Loucy (cell line): ENCODE results near the gene CNTNAP4.

Source experiments
- H2AFZ ChIP-seq: fragments of 200-600 bp; sonication (generic); 2 replicates; pipeline ENCODE4 v1.6.0; 2016; ENCODE audit warnings: antibody characterized with exemption, mild to moderate bottlenecking, low read length, moderate library complexity
- H3F3A ChIP-seq: fragments of 200-600 bp; 2 replicates; pipeline ENCODE4 v1.6.0; 2016; ENCODE audit warnings: antibody characterized with exemption, low read depth, mild to moderate bottlenecking
- H3K27me3 ChIP-seq: fragments of 200-600 bp; sonication (generic); 2 replicates; pipeline ENCODE4 v1.6.1; 2014; ENCODE audit warnings: low read length, mild to moderate bottlenecking; ENCODE audit not compliant: insufficient read depth, poor library complexity, severe bottlenecking
- H3K36me3 ChIP-seq: fragments of 200-600 bp; sonication (generic); 2 replicates; pipeline ENCODE4 v1.6.1; 2016; ENCODE audit warnings: low read length; ENCODE audit not compliant: insufficient read depth
- H3K4me1 ChIP-seq: fragments of 200-600 bp; sonication (generic); 2 replicates; pipeline ENCODE4 v1.5.1; 2014; ENCODE audit warnings: low read length, mild to moderate bottlenecking; ENCODE audit not compliant: insufficient read depth, poor library complexity, severe bottlenecking
- H3K4me2 ChIP-seq: fragments of 200-600 bp; sonication (generic); 2 replicates; pipeline ENCODE4 v1.6.0; 2014; ENCODE audit warnings: antibody characterized with exemption, low read length, low read depth, mild to moderate bottlenecking; ENCODE audit not compliant: poor library complexity, severe bottlenecking
- H3K4me3 ChIP-seq: fragments of 200-600 bp; sonication (generic); 2 replicates; pipeline ENCODE4 v1.5.1; 2014; ENCODE audit warnings: low read length, mild to moderate bottlenecking, mixed read lengths; ENCODE audit not compliant: poor library complexity, severe bottlenecking
- H3K79me2 ChIP-seq: fragments of 200-600 bp; sonication (generic); 2 replicates; pipeline ENCODE4 v1.6.1; 2014; ENCODE audit warnings: low read length; ENCODE audit not compliant: insufficient read depth
- H3K9ac ChIP-seq: fragments of 200-600 bp; sonication (generic); 2 replicates; pipeline ENCODE4 v1.6.0; 2014; ENCODE audit warnings: mild to moderate bottlenecking, low read depth, low read length, moderate library complexity; ENCODE audit not compliant: poor library complexity, severe bottlenecking
- H3K9me2 ChIP-seq: fragments of 200-600 bp; sonication (generic); replicated peaks from 2 replicates; pipeline ENCODE4 v1.6.1; 2016; ENCODE audit warnings: low read depth, low read length, mixed read lengths
- H3K9me3 ChIP-seq: fragments of 200-600 bp; sonication (generic); 2 replicates; pipeline ENCODE4 v1.6.1; 2014; ENCODE audit warnings: mild to moderate bottlenecking, antibody characterized with exemption, low read length, low read depth; ENCODE audit not compliant: insufficient read depth
- H4K20me1 ChIP-seq: fragments of 200-600 bp; sonication (generic); 2 replicates; pipeline ENCODE4 v1.6.0; 2014; ENCODE audit warnings: antibody characterized with exemption, low read length, mild to moderate bottlenecking; ENCODE audit not compliant: insufficient read depth, poor library complexity, severe bottlenecking
- CTCF ChIP-seq: fragments of 200-600 bp; sonication (generic); conservative IDR thresholded peaks from 2 replicates; pipeline ENCODE4 v1.5.1; 2014; ENCODE audit warnings: mild to moderate bottlenecking, antibody characterized with exemption, low read length
- EZH2phosphoT487 ChIP-seq: fragments of 200-600 bp; IDR thresholded peaks from 2 replicates; pipeline ENCODE4 v1.6.1; 2018; ENCODE audit warnings: antibody characterized with exemption, mild to moderate bottlenecking, moderate library complexity, borderline replicate concordance

CNTNAP4 gene

GRCh38 chr16:76484020-76484419 lies 206.8 kb downstream of the CNTNAP4 start:
- H3K9ac ChIP-seq, result no peak overlapping the region
- H3K4me2 ChIP-seq, result no peak overlapping the region
- TF ChIP-seq CTCF (no peak), EZH2phosphoT487 (no peak)
- H3K4me3 ChIP-seq, result no peak overlapping the region
- no peaks in the 10 kb centered on the region for H3K4me1 ChIP-seq
- no peaks in the 10 kb centered on the region for H3K79me2 ChIP-seq
- H2AFZ ChIP-seq, result no peak overlapping the region
- H3K9me2 ChIP-seq, result no peaks in the 10 kb centered on the region
- no peaks in the 10 kb centered on the region for H3K9me3 ChIP-seq
- no peaks in the 10 kb centered on the region for H3F3A ChIP-seq
- H3K36me3 ChIP-seq, result no peaks in the 10 kb centered on the region
- H3K27me3 ChIP-seq, result no peaks in the 10 kb centered on the region
- H4K20me1 ChIP-seq, result no peaks in the 10 kb centered on the region

GRCh38 chr16:76486740-76487139 lies 209.5 kb downstream of the CNTNAP4 start:
- Histone ChIP-seq H3K4me2 (no peak overlapping the region), H2AFZ (no peak overlapping the region), H3K79me2 (no peaks in the 10 kb centered on the region), H3K4me3 (no peak overlapping the region), H3K9me3 (no peaks in the 10 kb centered on the region), H3K9me2 (no peaks in the 10 kb centered on the region), H3K9ac (no peak overlapping the region), H3K36me3 (no peaks in the 10 kb centered on the region), H3K4me1 (no peaks in the 10 kb centered on the region), H3F3A (no peaks in the 10 kb centered on the region), H4K20me1 (no peaks in the 10 kb centered on the region), H3K27me3 (no peaks in the 10 kb centered on the region)
- TF ChIP-seq EZH2phosphoT487 (no peak), CTCF (no peak)

GRCh38 chr16:76487411-76488064 lies 210.3 kb downstream of the CNTNAP4 start:
- Histone ChIP-seq H4K20me1 (no peaks in the 10 kb centered on the region), H3K4me3 (no peak overlapping the region), H3K79me2 (no peaks in the 10 kb centered on the region), H3K36me3 (no peaks in the 10 kb centered on the region), H3K9me3 (no peaks in the 10 kb centered on the region), H2AFZ (no peak overlapping the region), H3K9ac (no peak overlapping the region), H3K9me2 (no peaks in the 10 kb centered on the region), H3K27me3 (no peaks in the 10 kb centered on the region), H3F3A (no peaks in the 10 kb centered on the region), H3K4me1 (no peaks in the 10 kb centered on the region), H3K4me2 (no peak overlapping the region)
- TF ChIP-seq EZH2phosphoT487 (no peak), CTCF (no peak)
